Keratinocyte (primary cell): Measurements from ENCODE around the gene MAML2.

Source experiments
- EZH2 ChIP-seq: IDR thresholded peaks from one replicate; pipeline ENCODE4 v1.6.1; 2012; ENCODE audit warnings: inconsistent platforms, mild to moderate bottlenecking, low read length, moderate library complexity
- TF ChIP-seq, protein P1 (sequence below), 3 experiments: IDR thresholded peaks in 1 of 3; conservative IDR thresholded peaks in 1 of 3; optimal IDR thresholded peaks in 1 of 3; 2 replicates in 2 of 3; 3 replicates in 1 of 3; pipeline versions ENCODE3 to v1.5.1; 2011; ENCODE audit warnings: low read length in 3 of 3, mild to moderate bottlenecking in 3 of 3, moderate library complexity in 2 of 3, control low read depth in 1 of 3, inconsistent platforms in 1 of 3; ENCODE audit not compliant: insufficient read depth in 2 of 3; ENCODE audit errors: extremely low read depth in 1 of 3

DNA sequence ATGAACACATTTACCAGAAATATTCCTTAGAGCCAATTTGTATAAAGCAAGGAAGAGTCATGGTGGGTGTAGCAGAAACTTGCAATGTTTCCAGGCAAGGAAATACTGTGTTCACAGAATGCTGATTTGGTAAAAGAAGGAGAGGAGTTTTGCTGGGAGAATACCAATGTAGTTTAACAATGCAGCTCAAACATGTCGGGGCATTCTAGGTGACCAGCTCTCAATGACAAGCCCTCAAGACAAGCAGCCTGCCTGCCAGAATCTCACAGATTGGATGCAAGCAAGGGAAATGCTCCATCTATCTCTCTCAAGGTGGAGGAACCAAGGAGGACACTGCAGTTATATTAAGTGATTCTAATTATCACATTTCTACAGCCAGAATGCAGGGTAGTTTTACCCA lies 190.4 kb downstream of the MAML2 start:
- TF ChIP-seq, protein P1, sequence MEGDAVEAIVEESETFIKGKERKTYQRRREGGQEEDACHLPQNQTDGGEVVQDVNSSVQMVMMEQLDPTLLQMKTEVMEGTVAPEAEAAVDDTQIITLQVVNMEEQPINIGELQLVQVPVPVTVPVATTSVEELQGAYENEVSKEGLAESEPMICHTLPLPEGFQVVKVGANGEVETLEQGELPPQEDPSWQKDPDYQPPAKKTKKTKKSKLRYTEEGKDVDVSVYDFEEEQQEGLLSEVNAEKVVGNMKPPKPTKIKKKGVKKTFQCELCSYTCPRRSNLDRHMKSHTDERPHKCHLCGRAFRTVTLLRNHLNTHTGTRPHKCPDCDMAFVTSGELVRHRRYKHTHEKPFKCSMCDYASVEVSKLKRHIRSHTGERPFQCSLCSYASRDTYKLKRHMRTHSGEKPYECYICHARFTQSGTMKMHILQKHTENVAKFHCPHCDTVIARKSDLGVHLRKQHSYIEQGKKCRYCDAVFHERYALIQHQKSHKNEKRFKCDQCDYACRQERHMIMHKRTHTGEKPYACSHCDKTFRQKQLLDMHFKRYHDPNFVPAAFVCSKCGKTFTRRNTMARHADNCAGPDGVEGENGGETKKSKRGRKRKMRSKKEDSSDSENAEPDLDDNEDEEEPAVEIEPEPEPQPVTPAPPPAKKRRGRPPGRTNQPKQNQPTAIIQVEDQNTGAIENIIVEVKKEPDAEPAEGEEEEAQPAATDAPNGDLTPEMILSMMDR (optimal IDR thresholded peaks at IDR 0.05 in 1 of 3, IDR thresholded peaks at IDR 0.05 in 1 of 3, conservative IDR thresholded peaks at IDR 0.05 in 1 of 3; ENCODE audit: extremely low read depth in 1 of 3, insufficient read depth in 2 of 3, low read length in 3 of 3), result no peak
- TF ChIP-seq EZH2, result no peak
